Measurements from ENCODE around the gene CFDP1.

CFDP1 gene
- 16.2 to 31.1 (median 18.6) reads per million in 4 donors for total RNA-seq

- DNase-seq = peak; percentile 92 to 96 (median 94)
Observed at GRCh38 chr16:75432828-75433731, at the start of gene CFDP1. CFDP1 (minus strand) TSS chr16:75433503; CDS start chr16:75433352, 151 bp downstream.

GRCh38 chr16:75482434-75483205 is 49.3 kb upstream of the CFDP1 start:
- no peak for DNase-seq

- DNase-seq = no peak
Observed at GRCh38 chr16:75481475-75481874, 48.2 kb upstream of the CFDP1 start.

GRCh38 chr16:75479421-75479990 is 46.2 kb upstream of the CFDP1 start:
- no peak for DNase-seq

GRCh38 chr16:75478480-75479345 is 45.4 kb upstream of the CFDP1 start:
- no peak for DNase-seq

- DNase-seq = no peak
Observed at GRCh38 chr16:75477680-75478473, 44.6 kb upstream of the CFDP1 start.

- no peak for DNase-seq
Observed at GRCh38 chr16:75476817-75477216, 43.5 kb upstream of the CFDP1 start.

GRCh38 chr16:75475420-75475847 is 42.1 kb upstream of the CFDP1 start:
- DNase-seq = no peak

GRCh38 chr16:75472908-75473877 is 39.9 kb upstream of the CFDP1 start:
- DNase-seq = no peak

- DNase-seq = peak in 2 of 5 donors; percentile 22 to 32
Observed at GRCh38 chr16:75471723-75472633, 38.7 kb upstream of the CFDP1 start.

- no peak for DNase-seq
Observed at GRCh38 chr16:75466760-75467159, 33.5 kb upstream of the CFDP1 start.

- peak; percentile 98 to 99 (median 98) for DNase-seq
Observed at GRCh38 chr16:75464122-75464918, 31.0 kb upstream of the CFDP1 start, which contains the start of gene TMEM170A. TMEM170A (minus strand) TSS chr16:75464689; CDS start chr16:75464600, 89 bp downstream.

- peak in 2 of 5 donors; percentile 8 to 17 for DNase-seq
Observed at GRCh38 chr16:75463389-75464121, 30.3 kb upstream of the CFDP1 start.

GRCh38 chr16:75462806-75463205 is 29.5 kb upstream of the CFDP1 start:
- DNase-seq = peak in 1 of 5 donors; percentile 65

- DNase-seq = no peak
Observed at GRCh38 chr16:75461575-75461974, 28.3 kb upstream of the CFDP1 start.

- DNase-seq = no peak
Observed at GRCh38 chr16:75460446-75460845, 27.1 kb upstream of the CFDP1 start.

GRCh38 chr16:75459691-75460090 is 26.4 kb upstream of the CFDP1 start:
- no peak for DNase-seq

Measured in T-helper 1 cell (primary cell).